A549 (cell line): ENCODE measurements around the gene TSNAXIP1. TPM values are rescaled to one million over a fixed set of nuclear protein-coding genes. Genes with fewer than 3 reads are reported as not detected.
"Not testable (repeated sequence)": the region's sequence is repeated elsewhere in the genome, so short reads cannot be mapped to it uniquely, and the experiment has no call there.

Experiments
- ATAC-seq, 2 experiments: fragments of 200-7000 bp in 1 of 2; fragments of >200 bp in 1 of 2; cut with Nextera tagmentation in 1 of 2; cut with Tn5 transposase in 1 of 2; 3 replicates each; pipeline versions ENCODE4 v1.8.0 to v1.9.1; 2018 to 2020; ENCODE audit warnings: mild to moderate bottlenecking in 1 of 2, moderate library complexity in 1 of 2
- CTCF ChIA-PET: fragments of 300-600 bp; sonication (Branson Sonifier 250); formaldehyde crosslinking; extraction: SDS; loops from one replicate; lab custom pipeline; 2021; ENCODE audit warnings: antibody characterized with exemption, inconsistent platforms; lab: Yijun Ruan, JAX
- POLR2A ChIA-PET: fragments of 350-600 bp; formaldehyde crosslinking; extraction: SDS; loops from one replicate; lab custom pipeline; 2021; ENCODE audit warnings: antibody characterized with exemption, inconsistent platforms; lab: Yijun Ruan, JAX
- DNase-seq, 2 experiments: peaks; one replicate each; pipeline versions ENCODE4 v3.0.0 to v3.0.0-alpha.2; 2011 to 2016; ENCODE audit warnings: low read depth in 1 of 2, low spot score in 1 of 2
- FAIRE-seq: peaks from 2 replicates; lab custom pipeline; 2011; peaks lifted over from hg19 to GRCh38; lab: Jason Lieb, UNC
- H3K27ac ChIP-seq, 2 experiments: fragments of >200 bp; sonication (Bioruptor Twin); formaldehyde crosslinking; 3 replicates each; pipeline ENCODE4 v1.5.1; 2016 to 2017
- H3K4me1 ChIP-seq: fragments of >200 bp; sonication (Bioruptor Twin); formaldehyde crosslinking; 3 replicates; pipeline ENCODE4 v1.6.1; 2016
- H3K4me2 ChIP-seq: fragments of >200 bp; sonication (Bioruptor Twin); formaldehyde crosslinking; 3 replicates; pipeline ENCODE4 v1.6.1; 2016
- H3K4me3 ChIP-seq: fragments of >200 bp; sonication (Bioruptor Twin); formaldehyde crosslinking; 3 replicates; pipeline ENCODE4 v1.5.1; 2016
- H3K9me3 ChIP-seq: fragments of >200 bp; sonication (Bioruptor Twin); formaldehyde crosslinking; 3 replicates; pipeline ENCODE4 v1.6.1; 2016
- BHLHE40 ChIP-seq: IDR thresholded peaks from 2 replicates; pipeline ENCODE4 v1.6.1; 2012; ENCODE audit warnings: low read depth, low read length, inconsistent platforms
- ESRRA ChIP-seq: fragments of 150-350 bp; IDR thresholded peaks from 2 replicates; pipeline ENCODE4 v1.6.1; 2014; ENCODE audit warnings: mild to moderate bottlenecking, low read length, borderline replicate concordance
- FOXS1 ChIP-seq: fragments of 250-450 bp; sonication (Bioruptor Pico); IDR thresholded peaks from 2 replicates; pipeline ENCODE4 v1.5.0; 2020; ENCODE audit warnings: mild to moderate bottlenecking, moderate library complexity
- HDAC2 ChIP-seq: fragments of 200-600 bp; sonication (generic); IDR thresholded peaks from 2 replicates; pipeline ENCODE4 v1.6.1; 2016
- HEYL ChIP-seq: fragments of 250-450 bp; sonication (Bioruptor Pico); IDR thresholded peaks from 2 replicates; pipeline ENCODE4 v1.8.0; 2021; ENCODE audit warnings: mild to moderate bottlenecking, moderate library complexity
- HOXA7 ChIP-seq: fragments of 250-450 bp; sonication (Bioruptor Pico); IDR thresholded peaks from 2 replicates; pipeline ENCODE4 v1.5.0; 2020; ENCODE audit warnings: mild to moderate bottlenecking, moderate library complexity
- HOXB13 ChIP-seq: fragments of 250-450 bp; sonication (Bioruptor Pico); IDR thresholded peaks from 2 replicates; pipeline ENCODE4 v1.5.0; 2020; ENCODE audit warnings: low read depth, mild to moderate bottlenecking, moderate library complexity
- HOXB5 ChIP-seq: fragments of 250-450 bp; sonication (Bioruptor Pico); IDR thresholded peaks from 2 replicates; pipeline ENCODE4 v1.5.0; 2020; ENCODE audit warnings: mild to moderate bottlenecking, moderate library complexity
- JUNB ChIP-seq: fragments of >200 bp; sonication (Bioruptor Twin); formaldehyde crosslinking; IDR thresholded peaks from 2 replicates; pipeline ENCODE4 v1.6.1; 2016
- KDM1A ChIP-seq: fragments of 200-600 bp; sonication (generic); IDR thresholded peaks from 2 replicates; pipeline ENCODE4 v1.6.1; 2016; ENCODE audit warnings: low read depth, mild to moderate bottlenecking
- MAFK ChIP-seq: fragments of 450-650 bp; IDR thresholded peaks from 2 replicates; pipeline ENCODE4 v1.6.1; 2014; ENCODE audit not compliant: partially characterized antibody
- MYC ChIP-seq: IDR thresholded peaks from 2 replicates; pipeline ENCODE4 v1.6.1; 2012; ENCODE audit warnings: mild to moderate bottlenecking, inconsistent platforms, low read length, improper control_type of control experiment, borderline replicate concordance
- NPAS2 ChIP-seq: fragments of 250-450 bp; sonication (Bioruptor Pico); IDR thresholded peaks from 2 replicates; pipeline ENCODE4 v1.8.0; 2022; ENCODE audit warnings: mild to moderate bottlenecking, moderate library complexity, borderline replicate concordance
- NR3C1 ChIP-seq: fragments of >200 bp; sonication (Bioruptor Twin); formaldehyde crosslinking; IDR thresholded peaks from 3 replicates; pipeline ENCODE4 v1.6.1; 2017
- POLR2AphosphoS2 ChIP-seq: conservative IDR thresholded peaks from 2 replicates; pipeline ENCODE4 v1.6.1; 2012; ENCODE audit warnings: low read length, improper control_type of control experiment, inconsistent platforms
- RARB ChIP-seq: fragments of 250-450 bp; sonication (Bioruptor Pico); IDR thresholded peaks from 2 replicates; pipeline ENCODE4 v1.8.0; 2021; ENCODE audit warnings: mild to moderate bottlenecking, moderate library complexity
- RCOR1 ChIP-seq: fragments of 150-350 bp; IDR thresholded peaks from 2 replicates; pipeline ENCODE4 v1.6.1; 2014; ENCODE audit warnings: antibody characterized with exemption, low read length, low read depth
- RFX5 ChIP-seq: fragments of 450-650 bp; IDR thresholded peaks from 2 replicates; pipeline ENCODE4 v1.7.1; 2014; ENCODE audit warnings: antibody characterized with exemption, mild to moderate bottlenecking, moderate library complexity
- SREBF2 ChIP-seq: fragments of 450-650 bp; IDR thresholded peaks from 2 replicates; pipeline ENCODE4 v1.6.1; 2014; ENCODE audit warnings: mild to moderate bottlenecking, moderate library complexity
- TFCP2L1 ChIP-seq: fragments of 250-450 bp; sonication (Bioruptor Pico); IDR thresholded peaks from 2 replicates; pipeline ENCODE4 v1.5.0; 2021; ENCODE audit warnings: mild to moderate bottlenecking
- TP53 ChIP-seq: fragments of 250-450 bp; sonication (Bioruptor Pico); IDR thresholded peaks from 2 replicates; pipeline ENCODE4 v1.5.0; 2021; ENCODE audit warnings: mild to moderate bottlenecking, moderate library complexity
- WGBS: methylation state at CpG from one replicate; pipeline ENCODE4 v1.1.6; 2017; ENCODE audit errors: missing lambda C conversion rate; 5-methylcytosine and 5-hydroxymethylcytosine counted together
- polyA plus RNA-seq, 4 experiments: library from polyadenylated mRNA; depleted of rRNA in 3 of 4; stranded (reverse); fragments of >200 nt; fragmentation: RNase III in 1 of 4; extraction: RNeasy Plus Mini Kit Qiagen cat#74134 plus additional on column Dnase treatment in 1 of 4; gene quantifications; 2 replicates in 3 of 4; 3 replicates in 1 of 4; pipeline ENCODE4 v1.2.3, GENCODE V29; 2011 to 2017
- TF ChIP-seq, protein P1 (sequence below): fragments of >200 bp; sonication (Bioruptor Twin); formaldehyde crosslinking; IDR thresholded peaks from 3 replicates; pipeline ENCODE4 v1.5.1; 2016
- TF ChIP-seq, protein P2 (sequence below): fragments of 450-650 bp; IDR thresholded peaks from 2 replicates; pipeline ENCODE4 v1.6.1; 2014; ENCODE audit warnings: antibody characterized with exemption
- TF ChIP-seq, protein P3 (sequence below): fragments of 150-350 bp; IDR thresholded peaks from 2 replicates; pipeline ENCODE4 v1.6.1; 2014; ENCODE audit warnings: low read depth, mild to moderate bottlenecking, low read length
- TF ChIP-seq, protein P4 (sequence below): fragments of 250-450 bp; sonication (Bioruptor Pico); IDR thresholded peaks from 2 replicates; pipeline ENCODE4 v1.5.0; 2020; ENCODE audit warnings: low read depth, mild to moderate bottlenecking, moderate library complexity
- TF ChIP-seq, protein P5 (sequence below): fragments of 250-450 bp; sonication (Bioruptor Pico); IDR thresholded peaks from 2 replicates; pipeline ENCODE4 v1.5.0; 2021; ENCODE audit warnings: mild to moderate bottlenecking, moderate library complexity, borderline replicate concordance

TSNAXIP1 gene
- polyA plus RNA-seq, 2 of the 4 experiments (the other 2 are of a cell fraction), result 0.68 to 1.1 TPM

DNA sequence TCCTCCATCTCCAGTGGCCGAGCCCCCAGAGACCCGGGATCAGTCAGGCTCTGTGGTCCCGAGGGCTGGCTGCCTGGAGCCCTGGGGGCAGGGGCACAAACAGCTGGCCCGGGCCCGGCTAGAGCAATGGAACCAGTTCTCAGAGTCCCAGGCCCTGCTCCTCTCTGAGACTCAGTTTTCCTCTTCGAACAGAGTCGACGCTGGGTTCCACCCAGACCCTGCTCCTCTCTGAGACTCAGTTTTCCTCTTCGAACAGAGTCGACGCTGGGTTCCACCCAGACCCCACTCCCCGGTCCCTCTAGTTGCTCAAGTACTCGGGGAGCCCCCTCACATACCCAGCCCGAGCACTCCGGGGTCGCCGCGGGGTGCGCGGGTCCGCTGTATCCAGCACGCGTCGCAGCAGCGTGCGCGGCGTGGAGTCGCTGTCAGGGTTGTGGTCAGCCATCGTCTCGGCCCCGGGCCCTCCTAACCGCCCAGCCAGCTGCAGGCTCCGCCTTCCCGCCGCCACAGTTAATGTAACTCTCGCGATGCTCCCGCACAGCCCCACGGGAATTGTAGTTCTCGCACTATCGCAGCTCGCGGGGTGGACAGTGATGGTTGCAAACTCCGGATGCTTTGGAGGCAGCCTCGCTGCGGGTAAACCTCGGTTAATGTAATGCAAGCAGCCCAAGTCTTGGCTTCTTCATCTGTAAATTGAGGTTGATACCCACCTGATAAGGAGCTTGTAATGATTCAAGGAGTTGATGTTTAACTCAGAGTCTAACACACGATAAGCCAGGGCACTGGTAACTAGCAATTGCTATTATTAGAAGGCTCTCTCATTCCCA lies 26.9 kb downstream of the TSNAXIP1 start (continued):
- TF ChIP-seq, protein P1, sequence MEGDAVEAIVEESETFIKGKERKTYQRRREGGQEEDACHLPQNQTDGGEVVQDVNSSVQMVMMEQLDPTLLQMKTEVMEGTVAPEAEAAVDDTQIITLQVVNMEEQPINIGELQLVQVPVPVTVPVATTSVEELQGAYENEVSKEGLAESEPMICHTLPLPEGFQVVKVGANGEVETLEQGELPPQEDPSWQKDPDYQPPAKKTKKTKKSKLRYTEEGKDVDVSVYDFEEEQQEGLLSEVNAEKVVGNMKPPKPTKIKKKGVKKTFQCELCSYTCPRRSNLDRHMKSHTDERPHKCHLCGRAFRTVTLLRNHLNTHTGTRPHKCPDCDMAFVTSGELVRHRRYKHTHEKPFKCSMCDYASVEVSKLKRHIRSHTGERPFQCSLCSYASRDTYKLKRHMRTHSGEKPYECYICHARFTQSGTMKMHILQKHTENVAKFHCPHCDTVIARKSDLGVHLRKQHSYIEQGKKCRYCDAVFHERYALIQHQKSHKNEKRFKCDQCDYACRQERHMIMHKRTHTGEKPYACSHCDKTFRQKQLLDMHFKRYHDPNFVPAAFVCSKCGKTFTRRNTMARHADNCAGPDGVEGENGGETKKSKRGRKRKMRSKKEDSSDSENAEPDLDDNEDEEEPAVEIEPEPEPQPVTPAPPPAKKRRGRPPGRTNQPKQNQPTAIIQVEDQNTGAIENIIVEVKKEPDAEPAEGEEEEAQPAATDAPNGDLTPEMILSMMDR, result no peak
- TF ChIP-seq, protein P2, sequence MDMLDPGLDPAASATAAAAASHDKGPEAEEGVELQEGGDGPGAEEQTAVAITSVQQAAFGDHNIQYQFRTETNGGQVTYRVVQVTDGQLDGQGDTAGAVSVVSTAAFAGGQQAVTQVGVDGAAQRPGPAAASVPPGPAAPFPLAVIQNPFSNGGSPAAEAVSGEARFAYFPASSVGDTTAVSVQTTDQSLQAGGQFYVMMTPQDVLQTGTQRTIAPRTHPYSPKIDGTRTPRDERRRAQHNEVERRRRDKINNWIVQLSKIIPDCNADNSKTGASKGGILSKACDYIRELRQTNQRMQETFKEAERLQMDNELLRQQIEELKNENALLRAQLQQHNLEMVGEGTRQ, result no peak
- no peak for TF ChIP-seq NPAS2 (CRISPR knock-in tag)
- no peak for TF ChIP-seq NR3C1
- no peak for TF ChIP-seq SREBF2
- no peak for TF ChIP-seq POLR2AphosphoS2
- no peak for TF ChIP-seq RARB (CRISPR knock-in tag)
- TF ChIP-seq, all 56 proteins: peak for 10

DNA sequence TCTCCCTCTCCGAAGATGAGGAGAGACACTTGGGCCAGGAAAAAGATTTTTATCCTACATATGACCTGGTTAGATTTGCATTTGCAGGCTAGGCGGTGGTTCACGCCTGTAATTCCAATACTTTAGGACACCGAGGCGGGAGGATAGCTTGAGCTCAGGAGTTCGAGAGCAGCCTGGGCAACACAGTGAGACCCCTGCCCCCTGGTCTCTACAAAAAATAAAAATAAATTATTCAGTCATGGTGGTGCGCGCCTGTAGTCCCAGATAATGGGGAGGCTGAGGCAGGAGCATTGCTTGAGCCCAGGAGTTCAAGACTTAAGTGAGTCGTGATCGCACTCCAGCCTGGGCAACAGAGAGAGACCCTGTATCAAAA lies 27.5 kb downstream of the TSNAXIP1 start:
- DNase-seq, result no peak
- no peak for ATAC-seq
- no peak for FAIRE-seq
- Histone ChIP-seq H3K27ac (peak overlapping the region; percentile 79 to 91), H3K4me1 (peaks cover 6% of the 10 kb centered on the region; the same call in 1 of the 3 replicates), H3K4me3 (peak overlapping the region; percentile 79), H3K9me3 (no peaks in the 10 kb centered on the region), H3K4me2 (peak overlapping the region; percentile 96)
- ChIA-PET POLR2A (interaction anchor here (0.8 to 1.2 kb wide), 5 partner anchors 11 to 115 kb away, joined by 3 to 6 read pairs (median 4); partner anchors contain the start of genes GFOD2, RANBP10 and TSNAXIP1), CTCF (interaction anchor here (0.8 to 15.0 kb wide), 4 partner anchors 17 to 94 kb away, joined by 4 to 187 read pairs (median 14); no protein-coding TSS in a partner anchor)
- TF ChIP-seq BHLHE40, result no peak
- no peak for TF ChIP-seq HDAC2
- no peak for TF ChIP-seq RCOR1
- no peak for TF ChIP-seq JUNB
- TF ChIP-seq FOXS1, result no peak
- TF ChIP-seq TP53 (CRISPR knock-in tag), result no peak
- no peak for TF ChIP-seq HOXB13 (CRISPR knock-in tag)
- no peak for TF ChIP-seq HOXA7 (CRISPR knock-in tag)
- TF ChIP-seq HOXB5, result no peak
- no peak for TF ChIP-seq RFX5
- WGBS, result 82% methylated on average over 10 of the region's 10 CpGs

DNA sequence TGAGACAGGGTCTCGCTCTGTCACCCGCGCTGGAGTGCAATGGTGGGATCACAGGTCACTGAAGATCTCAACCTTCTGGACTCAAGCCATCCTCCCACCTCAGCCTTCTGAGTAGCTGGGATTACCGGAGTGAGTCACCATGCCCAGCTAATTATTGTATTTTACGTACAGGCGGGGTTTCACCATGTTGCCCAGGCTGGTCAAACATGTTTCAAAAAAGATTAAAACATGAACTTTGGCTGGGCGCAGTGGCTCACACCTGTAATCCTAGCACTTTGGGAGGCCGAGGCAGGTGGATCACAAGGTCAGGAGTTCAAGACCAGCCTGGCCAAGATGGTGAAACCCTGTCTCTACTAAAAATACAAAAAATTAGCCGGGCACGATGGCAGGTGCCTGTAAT lies 30.5 kb downstream of the TSNAXIP1 start:
- DNase-seq, H3K4me1 ChIP-seq, H3K9me3 ChIP-seq, H3K4me2 ChIP-seq, H3K27ac ChIP-seq, POLR2A ChIA-PET, ATAC-seq, H3K4me3 ChIP-seq, FAIRE-seq: not testable (repeated sequence)
- 77% methylated on average over 10 of the region's 10 CpGs for WGBS
- CTCF ChIA-PET, result interaction anchor here (0.6 to 15.0 kb wide), 2 partner anchors 20 to 105 kb away, joined by 3 to 187 read pairs; no protein-coding TSS in a partner anchor

DNA sequence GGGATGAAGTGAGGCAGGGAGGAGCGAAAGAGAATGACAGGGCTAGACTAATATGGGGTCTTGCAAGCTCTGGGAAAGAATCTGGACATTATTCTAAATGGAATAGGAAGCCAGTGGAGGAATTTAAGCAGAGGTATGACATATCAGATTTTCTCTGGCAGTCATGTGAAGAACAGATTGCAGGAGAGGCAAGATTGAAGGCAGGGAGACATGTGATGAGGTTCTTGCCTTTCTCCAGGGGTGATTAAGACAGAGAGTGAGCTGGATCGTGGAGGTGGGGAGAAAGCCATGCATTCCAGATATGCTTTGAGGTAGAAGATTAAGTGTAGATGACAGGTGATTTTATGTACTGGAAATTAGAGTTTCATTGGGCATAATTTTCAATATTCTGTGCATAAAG lies 31.1 kb downstream of the TSNAXIP1 start:
- H3K4me2 ChIP-seq, result no peak overlapping the region
- no peak for DNase-seq
- H3K9me3 ChIP-seq, result no peaks in the 10 kb centered on the region
- WGBS, result 80% methylated on average over 2 of the region's 2 CpGs
- FAIRE-seq, result no peak
- no peak overlapping the region for H3K4me3 ChIP-seq
- ChIA-PET POLR2A (no interaction called here), CTCF (interaction anchor here (0.5 to 15.0 kb wide), 2 partner anchors 21 to 996 kb away, joined by 3 to 187 read pairs; no protein-coding TSS in a partner anchor)
- no peak for ATAC-seq
- peaks cover 3% of the 10 kb centered on the region; the same call in 1 of the 3 replicates for H3K4me1 ChIP-seq
- no peak for TF ChIP-seq MAFK
- TF ChIP-seq ESRRA, result no peak
- TF ChIP-seq HEYL (CRISPR knock-in tag), result no peak
- no peak for TF ChIP-seq KDM1A
- no peak for TF ChIP-seq TFCP2L1 (CRISPR knock-in tag)
- TF ChIP-seq MYC, result no peak
- TF ChIP-seq, protein P3, sequence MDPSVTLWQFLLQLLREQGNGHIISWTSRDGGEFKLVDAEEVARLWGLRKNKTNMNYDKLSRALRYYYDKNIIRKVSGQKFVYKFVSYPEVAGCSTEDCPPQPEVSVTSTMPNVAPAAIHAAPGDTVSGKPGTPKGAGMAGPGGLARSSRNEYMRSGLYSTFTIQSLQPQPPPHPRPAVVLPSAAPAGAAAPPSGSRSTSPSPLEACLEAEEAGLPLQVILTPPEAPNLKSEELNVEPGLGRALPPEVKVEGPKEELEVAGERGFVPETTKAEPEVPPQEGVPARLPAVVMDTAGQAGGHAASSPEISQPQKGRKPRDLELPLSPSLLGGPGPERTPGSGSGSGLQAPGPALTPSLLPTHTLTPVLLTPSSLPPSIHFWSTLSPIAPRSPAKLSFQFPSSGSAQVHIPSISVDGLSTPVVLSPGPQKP, result no peak
- TF ChIP-seq, protein P4, sequence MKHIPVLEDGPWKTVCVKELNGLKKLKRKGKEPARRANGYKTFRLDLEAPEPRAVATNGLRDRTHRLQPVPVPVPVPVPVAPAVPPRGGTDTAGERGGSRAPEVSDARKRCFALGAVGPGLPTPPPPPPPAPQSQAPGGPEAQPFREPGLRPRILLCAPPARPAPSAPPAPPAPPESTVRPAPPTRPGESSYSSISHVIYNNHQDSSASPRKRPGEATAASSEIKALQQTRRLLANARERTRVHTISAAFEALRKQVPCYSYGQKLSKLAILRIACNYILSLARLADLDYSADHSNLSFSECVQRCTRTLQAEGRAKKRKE, result no peak
- TF ChIP-seq, protein P5, sequence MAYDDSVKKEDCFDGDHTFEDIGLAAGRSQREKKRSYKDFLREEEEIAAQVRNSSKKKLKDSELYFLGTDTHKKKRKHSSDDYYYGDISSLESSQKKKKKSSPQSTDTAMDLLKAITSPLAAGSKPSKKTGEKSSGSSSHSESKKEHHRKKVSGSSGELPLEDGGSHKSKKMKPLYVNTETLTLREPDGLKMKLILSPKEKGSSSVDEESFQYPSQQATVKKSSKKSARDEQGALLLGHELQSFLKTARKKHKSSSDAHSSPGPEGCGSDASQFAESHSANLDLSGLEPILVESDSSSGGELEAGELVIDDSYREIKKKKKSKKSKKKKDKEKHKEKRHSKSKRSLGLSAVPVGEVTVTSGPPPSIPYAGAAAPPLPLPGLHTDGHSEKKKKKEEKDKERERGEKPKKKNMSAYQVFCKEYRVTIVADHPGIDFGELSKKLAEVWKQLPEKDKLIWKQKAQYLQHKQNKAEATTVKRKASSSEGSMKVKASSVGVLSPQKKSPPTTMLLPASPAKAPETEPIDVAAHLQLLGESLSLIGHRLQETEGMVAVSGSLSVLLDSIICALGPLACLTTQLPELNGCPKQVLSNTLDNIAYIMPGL (CRISPR knock-in tag), result no peak
- no peak for TF ChIP-seq FOXS1
- H3K27ac ChIP-seq, result no peak overlapping the region
